Prostate gland (tissue), 2 donors: ENCODE results near the gene TMEM131.

Experiments
- POLR2A ChIP-seq: fragments of 450-650 bp; IDR thresholded peaks from one replicate; pipeline ENCODE4 v1.6.1; 2016; ENCODE audit warnings: antibody characterized with exemption, mild to moderate bottlenecking
- TF ChIP-seq, protein P1 (sequence below), 4 experiments: fragments of 200-600 bp in 2 of 4; fragments of 450-650 bp in 2 of 4; sonication (generic) in 2 of 4; IDR thresholded peaks; 1 replicate in 3 of 4; 2 replicates in 1 of 4; pipeline ENCODE4 v1.5.1; 2016 to 2019; ENCODE audit warnings: antibody characterized with exemption in 4 of 4, mild to moderate bottlenecking in 2 of 4, moderate library complexity in 2 of 4

DNA sequence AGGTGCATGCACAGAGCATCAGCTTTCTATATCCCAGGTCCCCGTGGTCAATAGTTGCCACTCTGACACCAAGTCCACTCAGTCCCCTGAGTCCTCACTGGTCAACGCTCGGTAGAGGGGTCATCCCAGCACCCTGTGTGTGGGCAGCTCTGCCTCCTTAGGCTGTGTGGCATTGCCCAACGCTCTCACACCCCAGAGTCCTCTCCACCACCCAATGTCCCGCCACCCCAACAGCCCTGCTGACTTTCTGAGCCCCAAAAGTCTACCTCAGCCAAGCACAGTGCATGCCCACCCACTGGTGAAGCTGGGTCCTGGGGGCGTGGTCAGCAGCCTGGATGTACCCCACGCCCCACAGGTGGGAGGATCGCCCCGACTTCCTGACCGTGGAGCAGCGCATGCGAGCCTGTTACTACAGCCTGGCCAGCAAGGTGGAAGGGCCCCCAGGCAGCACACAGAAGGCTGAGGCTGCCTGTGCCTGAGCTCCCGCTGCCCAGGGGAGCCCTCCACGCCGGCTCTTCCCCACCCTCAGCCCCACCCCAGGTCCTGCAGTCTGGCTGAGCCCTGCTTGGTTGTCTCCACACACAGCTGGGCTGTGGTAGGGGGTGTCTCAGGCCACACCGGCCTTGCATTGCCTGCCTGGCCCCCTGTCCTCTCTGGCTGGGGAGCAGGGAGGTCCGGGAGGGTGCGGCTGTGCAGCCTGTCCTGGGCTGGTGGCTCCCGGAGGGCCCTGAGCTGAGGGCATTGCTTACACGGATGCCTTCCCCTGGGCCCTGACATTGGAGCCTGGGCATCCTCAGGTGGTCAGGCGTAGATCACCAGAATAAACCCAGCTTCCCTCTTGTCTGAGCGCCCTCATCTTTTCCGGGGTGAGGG is 256.5 kb downstream of the TMEM131 start:
- TF ChIP-seq, protein P1, sequence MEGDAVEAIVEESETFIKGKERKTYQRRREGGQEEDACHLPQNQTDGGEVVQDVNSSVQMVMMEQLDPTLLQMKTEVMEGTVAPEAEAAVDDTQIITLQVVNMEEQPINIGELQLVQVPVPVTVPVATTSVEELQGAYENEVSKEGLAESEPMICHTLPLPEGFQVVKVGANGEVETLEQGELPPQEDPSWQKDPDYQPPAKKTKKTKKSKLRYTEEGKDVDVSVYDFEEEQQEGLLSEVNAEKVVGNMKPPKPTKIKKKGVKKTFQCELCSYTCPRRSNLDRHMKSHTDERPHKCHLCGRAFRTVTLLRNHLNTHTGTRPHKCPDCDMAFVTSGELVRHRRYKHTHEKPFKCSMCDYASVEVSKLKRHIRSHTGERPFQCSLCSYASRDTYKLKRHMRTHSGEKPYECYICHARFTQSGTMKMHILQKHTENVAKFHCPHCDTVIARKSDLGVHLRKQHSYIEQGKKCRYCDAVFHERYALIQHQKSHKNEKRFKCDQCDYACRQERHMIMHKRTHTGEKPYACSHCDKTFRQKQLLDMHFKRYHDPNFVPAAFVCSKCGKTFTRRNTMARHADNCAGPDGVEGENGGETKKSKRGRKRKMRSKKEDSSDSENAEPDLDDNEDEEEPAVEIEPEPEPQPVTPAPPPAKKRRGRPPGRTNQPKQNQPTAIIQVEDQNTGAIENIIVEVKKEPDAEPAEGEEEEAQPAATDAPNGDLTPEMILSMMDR (IDR thresholded peaks at IDR 0.05) = no peak
- TF ChIP-seq POLR2A = no peak
